Esophagus (tissue), 2 donors: ENCODE data around the gene B3GAT2. TPM values are rescaled to one million over a fixed set of nuclear protein-coding genes. Genes with fewer than 3 reads are reported as not detected.

Experiments
- H3K27ac ChIP-seq, 2 donors: one replicate each; pipeline ENCODE4 v1.5.1; 2013; ENCODE audit warnings: low read depth in 2 of 2, mild to moderate bottlenecking in 2 of 2, inconsistent platforms in 1 of 2, low read length in 1 of 2, moderate library complexity in 1 of 2
- H3K27me3 ChIP-seq, 2 donors: one replicate each; pipeline ENCODE4 v1.6.1; 2013; ENCODE audit warnings: low read length in 2 of 2, control low read depth in 1 of 2, mild to moderate bottlenecking in 1 of 2; ENCODE audit not compliant: insufficient read depth in 2 of 2, control insufficient read depth in 1 of 2
- H3K36me3 ChIP-seq, 2 donors: one replicate each; pipeline ENCODE4 v1.6.1; 2013; ENCODE audit warnings: low read length in 1 of 2; ENCODE audit not compliant: control insufficient read depth in 2 of 2, insufficient read depth in 2 of 2
- H3K4me1 ChIP-seq, 2 donors: one replicate each; pipeline ENCODE4 v1.6.1; 2013; ENCODE audit warnings: low read length in 1 of 2; ENCODE audit not compliant: control insufficient read depth in 2 of 2, insufficient read depth in 2 of 2
- H3K4me3 ChIP-seq, 2 donors: one replicate each; pipeline ENCODE4 v1.5.1; 2013; ENCODE audit warnings: low read length in 2 of 2, mild to moderate bottlenecking in 2 of 2, low read depth in 1 of 2, moderate library complexity in 1 of 2
- H3K9me3 ChIP-seq, 2 donors: one replicate each; pipeline ENCODE4 v1.6.1; 2013; ENCODE audit warnings: mild to moderate bottlenecking in 2 of 2, low read depth in 1 of 2, low read length in 1 of 2, moderate library complexity in 1 of 2; ENCODE audit not compliant: control insufficient read depth in 2 of 2, insufficient read depth in 1 of 2
- WGBS, 2 donors: extraction: QIAGEN DNeasy Blood & Tissue Kit; methylation state at CpG; one replicate each; pipeline ENCODE4 v1.1.7; 2013; 5-methylcytosine and 5-hydroxymethylcytosine counted together
- polyA plus RNA-seq, 2 donors: library from polyadenylated mRNA; stranded (reverse); fragments of 200-250 nt; gene quantifications; one replicate each; pipeline ENCODE4 v1.2.3, GENCODE V29; 2013
- donor health status: healthy with polysubstance abuse.
- donor health status: Bipolar disorder and iron deficiency.

The B3GAT2 gene
- polyA plus RNA-seq, 2 donors: 0.08 to 0.10 TPM

DNA sequence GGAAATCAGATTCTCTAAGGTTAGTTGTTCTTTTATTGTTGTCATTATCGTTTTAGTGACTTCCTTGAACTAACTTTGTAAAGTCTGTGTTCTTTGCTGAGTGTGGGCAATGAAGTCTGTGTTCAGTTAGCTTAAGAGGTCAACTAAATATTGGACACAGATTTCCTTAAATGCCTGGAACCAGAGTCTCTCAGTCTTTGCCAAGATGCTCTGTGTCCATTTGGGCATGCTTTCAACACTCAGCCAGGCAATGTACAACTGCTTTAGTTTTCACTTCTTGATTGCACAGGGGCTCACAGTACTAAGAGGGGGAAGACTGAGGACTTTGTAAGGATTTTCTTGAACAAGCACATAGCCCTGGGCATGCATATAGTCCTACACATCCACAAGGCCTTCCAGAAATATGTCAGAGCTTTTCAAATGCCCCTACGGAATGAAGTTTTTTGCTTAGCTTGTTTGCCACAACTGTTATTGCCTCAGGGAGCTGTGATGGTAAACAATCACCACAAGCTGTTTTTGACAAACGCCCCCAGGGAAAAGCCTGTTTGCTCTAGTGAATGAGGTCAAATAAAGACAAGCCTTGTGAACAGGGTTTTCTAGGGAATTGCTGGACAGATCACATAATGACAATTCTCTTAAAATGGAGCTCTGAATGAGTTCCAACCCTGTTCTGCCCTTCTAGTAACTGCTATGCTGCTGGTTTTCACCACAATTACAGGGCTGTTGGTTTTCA is 82.5 kb downstream of the B3GAT2 start:
- Histone ChIP-seq H3K4me3 (no peak overlapping the region), H3K36me3 (no peaks in the 10 kb centered on the region), H3K27ac (no peak overlapping the region), H3K4me1 (no peaks in the 10 kb centered on the region), H3K9me3 (peaks cover 0 to 4% of the 10 kb centered on the region in 2 donors), H3K27me3 (no peaks in the 10 kb centered on the region)
- 46 to 47% methylated on average over 3 of the region's 3 CpGs for WGBS, 2 donors

DNA sequence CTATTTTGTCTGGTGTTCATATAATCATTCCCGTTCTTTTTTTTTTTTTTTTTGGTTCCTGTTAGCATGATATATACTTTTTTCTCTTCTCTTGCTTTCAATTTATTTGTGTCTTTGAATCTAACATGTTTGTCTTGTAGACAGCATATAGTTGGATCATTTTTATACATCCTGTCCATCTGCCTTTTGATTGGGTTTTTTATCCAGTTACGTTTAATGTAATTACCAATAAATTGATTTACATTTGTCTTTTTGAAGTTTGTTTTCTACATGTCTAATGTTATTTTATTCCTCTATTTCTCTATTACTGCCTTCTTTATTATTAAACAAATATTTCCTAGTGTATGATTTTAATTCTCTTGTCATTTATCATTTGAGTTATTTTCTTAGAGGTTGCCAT is 84.4 kb downstream of the B3GAT2 start:
- Histone ChIP-seq H3K36me3 (no peaks in the 10 kb centered on the region), H3K4me3 (no peak overlapping the region), H3K4me1 (no peaks in the 10 kb centered on the region), H3K27ac (no peak overlapping the region), H3K9me3 (peaks cover 0 to under 1% of the 10 kb centered on the region in 2 donors), H3K27me3 (no peaks in the 10 kb centered on the region)
- WGBS, 2 donors: 94% methylated on average over 2 of the region's 2 CpGs

DNA sequence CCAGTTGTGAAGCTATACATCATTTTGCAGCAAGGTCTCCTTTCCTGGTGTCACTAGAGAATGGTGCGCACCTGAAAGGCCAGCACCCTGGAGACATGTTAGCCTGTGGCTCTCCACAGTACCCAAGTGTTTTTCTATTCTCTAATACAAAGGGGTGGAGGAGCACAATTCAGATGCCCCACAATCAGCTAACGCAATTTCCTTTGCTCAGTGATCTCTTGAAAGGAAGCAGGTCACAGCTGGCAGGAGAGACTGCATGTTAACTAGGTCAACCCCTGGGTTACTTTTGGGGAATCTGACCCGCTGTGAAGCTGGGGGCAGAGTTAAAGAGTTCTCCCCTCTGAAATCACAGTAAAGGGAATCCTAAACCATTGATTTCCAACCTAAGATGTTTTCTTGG is 92.5 kb downstream of the B3GAT2 start:
- peaks cover 0 to 4% of the 10 kb centered on the region in 2 donors for H3K36me3 ChIP-seq
- H3K27me3 ChIP-seq: no peaks in the 10 kb centered on the region
- H3K27ac ChIP-seq: no peak overlapping the region
- H3K9me3 ChIP-seq: no peaks in the 10 kb centered on the region
- no peak overlapping the region for H3K4me3 ChIP-seq
- H3K4me1 ChIP-seq: no peaks in the 10 kb centered on the region
- WGBS, 2 donors: 86% methylated on average over 3 of the region's 3 CpGs

DNA sequence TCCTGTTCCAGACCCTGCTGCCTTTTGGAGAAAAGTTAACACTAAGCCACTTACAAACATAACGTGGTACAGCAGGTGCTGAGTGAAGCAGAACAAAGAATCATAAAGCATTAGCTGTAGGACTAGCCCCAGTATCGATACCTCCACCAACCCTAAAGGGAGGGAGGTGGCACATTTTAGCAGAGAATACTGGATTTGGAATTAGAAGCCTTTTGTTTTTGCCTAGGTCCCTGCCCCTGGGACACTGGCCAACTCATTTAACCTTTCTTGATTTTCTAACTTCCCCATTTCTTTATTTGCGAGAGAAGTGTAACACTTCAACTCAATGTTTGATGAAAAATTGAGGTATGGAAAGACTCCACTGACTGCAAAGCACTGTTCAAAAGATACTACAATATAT is 93.5 kb downstream of the B3GAT2 start:
- 69 to 80% methylated on average over 3 of the region's 3 CpGs for WGBS, 2 donors
- Histone ChIP-seq H3K4me3 (no peak overlapping the region), H3K36me3 (peaks cover 0 to 7% of the 10 kb centered on the region in 2 donors), H3K4me1 (no peaks in the 10 kb centered on the region), H3K27ac (no peak overlapping the region), H3K9me3 (no peaks in the 10 kb centered on the region), H3K27me3 (no peaks in the 10 kb centered on the region)

DNA sequence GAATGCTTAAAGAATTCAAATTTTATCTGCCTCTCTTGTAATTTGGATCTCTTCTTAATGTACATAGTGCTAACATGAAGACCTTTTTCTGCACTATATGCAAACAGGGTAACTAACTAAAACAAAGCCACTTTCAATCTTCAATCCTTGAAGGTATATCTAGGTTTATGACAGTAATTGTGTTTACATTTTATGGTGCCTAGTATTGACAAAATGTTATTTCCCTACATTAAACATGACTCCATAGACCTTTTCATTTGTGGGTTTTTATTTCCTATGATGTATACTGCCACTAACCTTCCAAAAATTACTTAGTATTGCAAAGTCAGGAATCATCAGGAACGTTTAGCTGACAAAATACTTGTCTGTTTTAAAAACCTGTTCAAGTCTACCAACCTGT is 95.9 kb downstream of the B3GAT2 start:
- H3K4me1 ChIP-seq: no peaks in the 10 kb centered on the region
- H3K27me3 ChIP-seq: no peaks in the 10 kb centered on the region
- peaks cover 0 to 7% of the 10 kb centered on the region in 2 donors for H3K36me3 ChIP-seq
- no peak overlapping the region for H3K27ac ChIP-seq
- no peaks in the 10 kb centered on the region for H3K9me3 ChIP-seq
- 75 to 90% methylated on average over 1 of the region's 1 CpG for WGBS, 2 donors
- no peak overlapping the region for H3K4me3 ChIP-seq

DNA sequence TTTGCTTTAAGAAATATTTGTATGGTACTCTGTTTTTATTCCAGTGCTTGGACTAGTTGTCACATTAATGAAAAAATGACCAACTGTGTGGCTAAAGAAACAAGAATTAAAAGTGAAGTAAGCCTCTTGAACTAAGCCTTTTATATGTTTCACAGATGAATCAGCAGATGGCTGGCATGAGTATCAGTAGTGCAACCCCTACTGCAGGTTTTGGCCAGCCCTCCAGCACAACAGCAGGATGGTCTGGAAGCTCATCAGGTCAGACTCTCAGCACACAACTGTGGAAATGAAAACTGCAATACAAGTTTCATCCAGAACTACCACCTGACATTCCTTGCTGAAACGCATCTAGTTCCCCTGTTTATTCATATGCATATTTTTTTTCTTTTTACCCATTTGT is 96.8 kb downstream of the B3GAT2 start:
- WGBS, 2 donors: 91 to 94% methylated on average over 1 of the region's 1 CpG

DNA sequence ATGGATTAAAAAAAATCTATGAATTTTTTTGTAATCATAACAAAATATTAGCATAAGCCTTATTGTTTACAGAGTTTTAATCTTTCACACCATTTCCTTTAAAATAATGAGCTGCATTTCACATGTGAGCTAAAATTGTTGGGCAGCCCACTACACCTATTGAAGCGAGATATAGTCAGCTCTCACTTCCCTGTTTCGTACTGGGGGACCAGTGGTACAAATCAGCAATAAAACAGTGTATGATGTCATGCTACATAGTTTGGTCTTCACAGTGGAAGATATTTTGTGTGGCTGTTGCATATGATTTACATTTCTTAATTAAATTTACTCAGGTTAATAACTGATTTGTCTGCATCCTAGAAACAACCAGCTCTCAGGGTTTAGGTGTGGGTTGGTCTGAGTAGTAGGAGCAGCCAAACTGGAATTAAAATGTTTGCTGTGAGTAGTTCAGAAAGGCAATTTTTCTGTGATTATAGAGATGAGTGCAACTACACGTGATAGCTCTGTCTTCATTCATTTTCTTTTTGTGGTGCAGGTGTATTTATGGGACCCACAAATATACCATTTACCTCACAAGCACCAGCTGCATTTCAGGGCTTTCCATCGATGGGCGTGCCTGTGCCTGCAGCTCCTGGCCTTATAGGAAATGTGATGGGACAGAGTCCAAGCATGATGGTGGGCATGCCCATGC is 99.3 kb downstream of the B3GAT2 start:
- no peak overlapping the region for H3K27ac ChIP-seq
- H3K4me1 ChIP-seq: no peaks in the 10 kb centered on the region
- no peaks in the 10 kb centered on the region for H3K27me3 ChIP-seq
- no peak overlapping the region for H3K4me3 ChIP-seq
- no peaks in the 10 kb centered on the region for H3K9me3 ChIP-seq
- WGBS, 2 donors: 91 to 92% methylated on average over 5 of the region's 5 CpGs
- peaks cover 0 to 10% of the 10 kb centered on the region in 2 donors for H3K36me3 ChIP-seq

More for the DNA sequence above, 96.8 kb downstream of the B3GAT2 start:
- Histone ChIP-seq H3K9me3 (no peaks in the 10 kb centered on the region), H3K27ac (no peak overlapping the region), H3K4me3 (no peak overlapping the region), H3K4me1 (no peaks in the 10 kb centered on the region), H3K27me3 (no peaks in the 10 kb centered on the region), H3K36me3 (peaks cover 0 to 7% of the 10 kb centered on the region in 2 donors)

DNA sequence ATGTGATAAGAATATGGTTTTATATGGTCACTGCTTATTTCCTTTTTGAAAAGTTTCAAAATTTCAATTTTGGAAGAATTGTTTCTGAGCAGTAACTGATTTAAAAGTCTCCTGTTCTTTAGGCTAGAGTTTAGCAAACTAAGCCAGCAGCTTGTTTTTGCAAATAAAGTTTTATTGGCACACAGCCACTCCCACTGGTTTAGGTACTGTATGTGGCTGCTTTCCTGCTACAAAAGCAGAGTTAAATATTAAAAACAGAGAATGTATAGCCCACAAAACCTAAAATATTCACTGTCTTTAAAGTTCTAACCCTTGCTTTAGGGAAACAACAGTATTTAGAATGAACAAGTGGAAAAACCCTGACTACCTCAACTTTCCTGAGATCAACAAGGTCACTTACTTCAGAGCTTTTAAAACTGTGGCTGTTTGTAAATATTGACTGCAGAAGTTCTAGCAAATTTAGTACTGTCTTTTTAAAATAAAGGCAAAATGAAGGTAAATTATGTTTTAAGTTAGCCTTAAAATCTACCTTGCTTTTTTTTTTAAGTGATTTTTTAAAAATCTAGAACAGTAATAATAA is 104.1 kb downstream of the B3GAT2 start:
- Histone ChIP-seq H3K4me1 (no peaks in the 10 kb centered on the region), H3K27me3 (no peaks in the 10 kb centered on the region), H3K9me3 (no peaks in the 10 kb centered on the region), H3K36me3 (peaks cover 0 to 3% of the 10 kb centered on the region in 2 donors), H3K27ac (no peak overlapping the region), H3K4me3 (no peak overlapping the region)

DNA sequence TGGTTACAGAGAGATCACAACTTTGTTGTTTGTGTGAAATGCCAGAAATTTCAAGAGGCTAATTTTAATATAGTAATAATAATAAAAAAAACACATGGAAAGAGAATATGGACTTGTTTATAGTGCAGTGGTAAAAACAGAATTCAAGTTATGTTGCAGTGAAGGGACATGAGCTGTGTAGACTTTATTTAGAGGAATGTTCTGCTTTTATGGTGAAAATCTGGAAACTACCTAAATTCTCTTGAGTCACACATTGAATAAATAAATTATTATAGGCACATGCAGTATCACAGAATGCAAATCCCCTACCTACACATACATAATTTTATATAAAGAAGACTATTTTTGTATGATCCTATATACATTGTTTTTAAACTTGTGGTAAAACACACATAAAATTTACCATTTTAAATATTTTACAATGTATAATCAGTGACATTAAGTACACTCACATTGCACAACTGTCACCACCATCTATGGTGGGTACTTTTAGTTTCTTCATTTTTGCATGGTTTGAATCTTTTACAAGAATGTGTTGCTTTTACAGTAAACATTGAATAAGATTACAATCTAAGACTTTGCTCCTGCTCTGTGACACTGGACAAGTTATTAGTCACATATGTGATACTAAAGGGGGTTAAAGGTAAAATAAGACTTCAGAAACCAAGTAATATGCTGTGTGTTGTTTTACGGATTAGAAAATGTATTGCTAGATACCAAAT is 107.4 kb downstream of the B3GAT2 start:
- no peaks in the 10 kb centered on the region for H3K27me3 ChIP-seq
- WGBS, 2 donors: 80 to 95% methylated on average over 1 of the region's 1 CpG
- peaks cover 0 to 6% of the 10 kb centered on the region in 2 donors for H3K4me1 ChIP-seq
- H3K9me3 ChIP-seq: no peaks in the 10 kb centered on the region
- H3K27ac ChIP-seq: no peak overlapping the region
- H3K4me3 ChIP-seq: no peak overlapping the region
- peaks cover 0 to 3% of the 10 kb centered on the region in 2 donors for H3K36me3 ChIP-seq
